LNCAP (cell line): Measurements from ENCODE around the gene ZNF101.

ENCODE experiments used
- TF ChIP-seq, protein P1 (sequence below): fragments of 450-650 bp; IDR thresholded peaks from 2 replicates; pipeline ENCODE4 v1.5.1; 2017; ENCODE audit warnings: mild to moderate bottlenecking

Gene ZNF101

GRCh38 chr19:19634516-19635312, 33.9 kb upstream of the ZNF101 start:
- TF ChIP-seq, protein P1, sequence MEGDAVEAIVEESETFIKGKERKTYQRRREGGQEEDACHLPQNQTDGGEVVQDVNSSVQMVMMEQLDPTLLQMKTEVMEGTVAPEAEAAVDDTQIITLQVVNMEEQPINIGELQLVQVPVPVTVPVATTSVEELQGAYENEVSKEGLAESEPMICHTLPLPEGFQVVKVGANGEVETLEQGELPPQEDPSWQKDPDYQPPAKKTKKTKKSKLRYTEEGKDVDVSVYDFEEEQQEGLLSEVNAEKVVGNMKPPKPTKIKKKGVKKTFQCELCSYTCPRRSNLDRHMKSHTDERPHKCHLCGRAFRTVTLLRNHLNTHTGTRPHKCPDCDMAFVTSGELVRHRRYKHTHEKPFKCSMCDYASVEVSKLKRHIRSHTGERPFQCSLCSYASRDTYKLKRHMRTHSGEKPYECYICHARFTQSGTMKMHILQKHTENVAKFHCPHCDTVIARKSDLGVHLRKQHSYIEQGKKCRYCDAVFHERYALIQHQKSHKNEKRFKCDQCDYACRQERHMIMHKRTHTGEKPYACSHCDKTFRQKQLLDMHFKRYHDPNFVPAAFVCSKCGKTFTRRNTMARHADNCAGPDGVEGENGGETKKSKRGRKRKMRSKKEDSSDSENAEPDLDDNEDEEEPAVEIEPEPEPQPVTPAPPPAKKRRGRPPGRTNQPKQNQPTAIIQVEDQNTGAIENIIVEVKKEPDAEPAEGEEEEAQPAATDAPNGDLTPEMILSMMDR, result no peak

DNA sequence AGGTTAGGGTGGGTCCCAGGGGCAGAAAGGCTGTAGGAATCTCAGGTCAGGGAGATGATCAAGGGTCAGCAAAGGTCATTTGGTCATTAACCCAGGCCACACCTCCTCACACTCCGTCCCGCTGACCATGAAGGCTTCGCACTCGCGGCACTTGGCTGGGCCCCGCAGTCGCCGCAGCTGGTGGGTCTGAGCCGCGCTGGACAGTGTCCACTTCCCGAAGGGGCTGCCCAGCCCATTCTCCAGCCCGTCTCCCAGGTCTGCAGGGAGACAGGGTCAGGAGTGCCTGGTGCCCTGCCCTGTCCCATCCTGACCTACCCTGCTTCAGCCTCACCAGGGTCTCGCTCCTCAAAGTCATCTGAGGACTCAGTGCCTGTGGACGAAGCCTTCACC, 33.3 kb upstream of the ZNF101 start:
- TF ChIP-seq, protein P1, result no peak

GRCh38 chr19:19636573-19637185, 32.0 kb upstream of the ZNF101 start:
- TF ChIP-seq, protein P1, result no peak

- TF ChIP-seq, protein P1, result no peak
Measured at GRCh38 chr19:19637186-19637522, 31.5 kb upstream of the ZNF101 start.

DNA sequence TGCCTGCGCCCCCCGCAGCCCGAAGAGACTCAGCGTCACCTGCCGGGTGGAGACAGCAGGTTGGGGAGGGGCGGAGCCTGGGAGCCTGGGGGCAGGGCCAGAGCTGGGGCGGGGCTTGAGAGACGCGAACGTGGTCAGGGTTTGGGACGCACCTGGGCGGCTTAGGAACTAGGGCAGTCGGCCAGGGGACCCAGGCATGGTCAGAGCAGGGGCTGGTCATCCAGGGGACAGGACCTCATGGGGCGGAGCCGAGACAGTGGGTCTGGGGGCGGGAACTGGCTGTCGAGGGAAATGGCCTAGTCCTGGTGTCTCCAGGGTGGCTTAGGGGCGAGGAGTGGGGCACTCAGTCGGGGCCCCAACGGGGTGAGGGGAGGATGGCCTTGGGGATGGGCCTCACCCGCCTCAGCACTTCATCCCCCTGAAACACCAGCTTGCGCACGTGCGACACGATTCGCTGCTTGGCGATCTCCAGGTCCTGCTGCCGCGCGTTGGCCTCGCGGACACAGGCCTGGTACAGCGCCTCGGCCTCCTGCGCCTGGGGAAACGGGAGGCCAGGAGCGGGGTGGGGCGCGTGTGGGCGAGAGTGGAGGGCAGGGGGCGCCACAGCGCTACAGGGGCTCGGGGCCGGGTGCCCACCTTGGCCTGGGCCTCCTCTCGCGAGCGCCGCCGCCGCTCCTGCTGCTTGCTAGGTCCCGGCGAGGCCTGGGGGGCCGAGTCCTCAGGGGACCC, 31.0 kb upstream of the ZNF101 start:
- TF ChIP-seq, protein P1, result no peak

DNA sequence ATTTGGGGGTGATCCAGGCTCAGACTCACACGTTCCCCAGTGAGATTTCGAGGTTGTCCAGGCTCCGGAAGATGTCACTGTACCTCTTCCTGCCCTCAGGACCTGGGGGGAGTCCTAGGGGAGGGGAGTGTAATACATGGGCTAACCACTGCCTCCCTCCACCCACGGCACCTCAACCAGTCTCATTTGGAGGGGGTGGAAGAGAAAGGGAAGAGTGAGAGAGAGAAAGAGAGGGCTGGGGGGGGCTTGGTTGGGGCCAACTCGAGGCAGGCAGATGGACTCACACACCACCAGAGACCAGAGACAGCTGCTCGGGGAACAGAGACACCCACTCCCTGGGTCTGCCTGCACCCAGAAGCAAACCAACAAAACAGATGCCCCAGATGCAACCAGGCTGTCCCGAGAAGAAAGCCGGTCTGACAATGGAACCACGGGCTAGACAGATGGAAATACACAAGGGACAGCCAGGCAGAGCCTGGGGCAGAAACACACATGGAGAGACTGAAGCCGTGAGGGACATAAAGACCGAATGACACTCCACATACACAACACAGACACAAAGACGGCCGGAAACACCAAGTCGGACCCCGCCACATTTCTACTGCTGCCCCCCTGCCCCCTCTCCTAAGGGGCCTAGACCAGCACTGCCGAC, 26.0 kb upstream of the ZNF101 start:
- TF ChIP-seq, protein P1, result no peak
